Liver (tissue), 9 donors: Measurements from ENCODE around the gene LY6G6C. TPM values are rescaled to one million over a fixed set of nuclear protein-coding genes. Genes with fewer than 3 reads are reported as not detected.

Experiments
- DNase-seq: peaks from one replicate; pipeline ENCODE4 v3.0.0-alpha.2; 2017; ENCODE audit warnings: low spot score
- H3K27ac ChIP-seq, 2 donors: one replicate each; pipeline ENCODE4 v1.7.0; 2013; ENCODE audit warnings: inconsistent platforms in 2 of 2, low read length in 2 of 2, control low read depth in 1 of 2, low read depth in 1 of 2, mild to moderate bottlenecking in 1 of 2
- H3K27me3 ChIP-seq, 4 donors: one replicate each; pipeline versions ENCODE4 v1.6.1 to v1.7.0; 2013; ENCODE audit warnings: low read length in 3 of 4, inconsistent platforms in 1 of 4, mild to moderate bottlenecking in 1 of 4, moderate library complexity in 1 of 4; ENCODE audit not compliant: control insufficient read depth in 4 of 4, insufficient read depth in 4 of 4
- H3K36me3 ChIP-seq, 4 donors: one replicate each; pipeline versions ENCODE4 v1.6.1 to v1.7.0; 2013; ENCODE audit warnings: low read length in 3 of 4, mild to moderate bottlenecking in 3 of 4, low read depth in 1 of 4, moderate library complexity in 1 of 4; ENCODE audit not compliant: control insufficient read depth in 4 of 4, insufficient read depth in 3 of 4
- H3K4me1 ChIP-seq, 4 donors: one replicate each; pipeline versions ENCODE4 v1.6.1 to v1.7.0; 2013; ENCODE audit warnings: low read length in 3 of 4, mild to moderate bottlenecking in 3 of 4, moderate library complexity in 1 of 4; ENCODE audit not compliant: control insufficient read depth in 4 of 4, insufficient read depth in 4 of 4
- H3K4me3 ChIP-seq, 3 donors: one replicate each; pipeline versions ENCODE4 v1.6.1 to v1.7.0; 2013; ENCODE audit warnings: low read length in 3 of 3, control low read depth in 1 of 3, low read depth in 1 of 3, mild to moderate bottlenecking in 1 of 3
- H3K9ac ChIP-seq, 2 donors: one replicate each; pipeline ENCODE4 v1.7.0; 2013; ENCODE audit warnings: low read length in 2 of 2, mild to moderate bottlenecking in 2 of 2, moderate library complexity in 2 of 2, control low read depth in 1 of 2, low read depth in 1 of 2
- H3K9me3 ChIP-seq, 4 donors: one replicate each; pipeline versions ENCODE4 v1.6.1 to v1.7.0; 2013; ENCODE audit warnings: low read length in 3 of 4; ENCODE audit not compliant: control insufficient read depth in 4 of 4
- CTCF ChIP-seq: fragments of 150-350 bp; IDR thresholded peaks from 2 replicates; pipeline ENCODE4 v1.5.1; 2017; ENCODE audit warnings: improper control_type of control experiment, low read depth, low read length; ENCODE audit not compliant: missing input control
- EGR1 ChIP-seq, 2 donors: IDR thresholded peaks; 2 replicates each; pipeline ENCODE4 v1.6.1; 2016 to 2018; ENCODE audit warnings: antibody characterized with exemption in 2 of 2, low read depth in 2 of 2
- FOXA1 ChIP-seq: IDR thresholded peaks from 2 replicates; pipeline ENCODE4 v1.6.1; 2016; ENCODE audit warnings: antibody characterized with exemption
- FOXA2 ChIP-seq: IDR thresholded peaks from 2 replicates; pipeline ENCODE4 v1.6.1; 2016; ENCODE audit warnings: antibody characterized with exemption
- GABPA ChIP-seq, 2 donors: IDR thresholded peaks in 1 of 2; conservative IDR thresholded peaks in 1 of 2; 2 replicates each; pipeline ENCODE4 v1.6.1; 2016; ENCODE audit warnings: antibody characterized with exemption in 2 of 2, mild to moderate bottlenecking in 1 of 2, moderate library complexity in 1 of 2
- HNF4A ChIP-seq, 2 donors: conservative IDR thresholded peaks; 2 replicates each; pipeline ENCODE4 v1.6.1; 2016; ENCODE audit warnings: antibody characterized with exemption in 2 of 2, mild to moderate bottlenecking in 2 of 2
- JUND ChIP-seq, 2 donors: IDR thresholded peaks; 2 replicates each; pipeline ENCODE4 v1.6.1; 2016; ENCODE audit warnings: antibody characterized with exemption in 2 of 2
- MAX ChIP-seq: IDR thresholded peaks from 2 replicates; pipeline ENCODE4 v1.6.1; 2016; ENCODE audit warnings: antibody characterized with exemption
- NR2F2 ChIP-seq: IDR thresholded peaks from 2 replicates; pipeline ENCODE4 v1.6.1; 2016; ENCODE audit warnings: antibody characterized with exemption
- RAD21 ChIP-seq, 2 donors: IDR thresholded peaks; 2 replicates each; pipeline ENCODE4 v1.6.1; 2016; ENCODE audit warnings: antibody characterized with exemption in 2 of 2, mild to moderate bottlenecking in 2 of 2
- REST ChIP-seq: IDR thresholded peaks from 2 replicates; pipeline ENCODE4 v1.6.1; 2016; ENCODE audit warnings: antibody characterized with exemption, mild to moderate bottlenecking
- RXRA ChIP-seq, 2 donors: IDR thresholded peaks; 2 replicates each; pipeline ENCODE4 v1.6.1; 2017 to 2018; ENCODE audit warnings: antibody characterized with exemption in 2 of 2, mild to moderate bottlenecking in 1 of 2
- TAF1 ChIP-seq: conservative IDR thresholded peaks from 2 replicates; pipeline ENCODE4 v1.6.1; 2016; ENCODE audit warnings: antibody characterized with exemption, mild to moderate bottlenecking
- WGBS: extraction: QIAGEN DNeasy Blood & Tissue Kit; methylation state at CpG from one replicate; pipeline ENCODE4 v1.1.7; 2013; 5-methylcytosine and 5-hydroxymethylcytosine counted together
- polyA plus RNA-seq, 2 donors: library from polyadenylated mRNA; stranded (reverse) in 1 of 2; unstranded in 1 of 2; fragments of 200-250 nt in 1 of 2; fragments of >200 nt in 1 of 2; fragmentation: Nextera tagmentation in 1 of 2; extraction: Ambion mirVana in 1 of 2; gene quantifications; one replicate each; pipeline versions ENCODE4 v1.2.1 to v1.2.3, GENCODE V29; 2013 to 2015
- total RNA-seq, 2 donors: library from RNA; depleted of rRNA; stranded (reverse); fragments of >200 nt; gene quantifications; one replicate each; pipeline ENCODE4 v1.2.3, GENCODE V29; 2014
- TF ChIP-seq, protein P1 (sequence below): IDR thresholded peaks from 2 replicates; pipeline ENCODE4 v1.6.1; 2016; ENCODE audit warnings: antibody characterized with exemption
- TF ChIP-seq, protein P2 (sequence below): IDR thresholded peaks from 2 replicates; pipeline ENCODE4 v1.6.1; 2016; ENCODE audit warnings: antibody characterized with exemption
- donor health status: healthy.
- donor health status: healthy.
- donor health status: healthy.
- donor health status: healthy.
- donor health status: healthy.

Gene LY6G6C
- total and polyA plus RNA-seq, 4 donors: not detected

DNA sequence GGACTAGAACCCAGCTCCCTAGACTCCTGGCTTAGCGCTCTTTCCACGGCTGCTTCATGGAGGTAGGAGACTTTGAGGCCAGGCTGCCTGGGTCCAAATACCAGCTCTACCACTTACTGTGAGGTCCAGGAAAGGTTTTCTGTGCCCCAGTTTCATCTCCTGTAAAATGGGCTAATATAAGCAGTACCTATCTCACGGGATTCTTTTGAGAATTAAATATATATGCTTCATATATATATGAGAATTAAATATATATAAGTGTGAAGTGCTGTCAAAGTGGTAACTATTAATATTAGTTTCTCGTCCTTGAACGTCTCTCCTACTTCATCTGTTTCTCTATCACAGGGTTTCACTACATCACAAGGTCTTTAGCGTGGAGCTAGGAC is 30.5 kb downstream of the LY6G6C start:
- TF ChIP-seq RAD21 (IDR thresholded peaks at IDR 0.05) (no peak), NR2F2 (no peak), GABPA (IDR thresholded peaks at IDR 0.05 in 1 of 2, conservative IDR thresholded peaks at IDR 0.05 in 1 of 2) (no peak), FOXA1 (no peak), JUND (IDR thresholded peaks at IDR 0.05) (no peak), CTCF (no peak), RXRA (IDR thresholded peaks at IDR 0.05) (no peak), TAF1 (no peak), FOXA2 (no peak), MAX (no peak), REST (no peak), HNF4A (conservative IDR thresholded peaks at IDR 0.05) (no peak)
- TF ChIP-seq, protein P1, sequence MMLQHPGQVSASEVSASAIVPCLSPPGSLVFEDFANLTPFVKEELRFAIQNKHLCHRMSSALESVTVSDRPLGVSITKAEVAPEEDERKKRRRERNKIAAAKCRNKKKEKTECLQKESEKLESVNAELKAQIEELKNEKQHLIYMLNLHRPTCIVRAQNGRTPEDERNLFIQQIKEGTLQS: no peak
- no peak for DNase-seq
- H3K9ac ChIP-seq: no peak overlapping the region
- H3K4me1 ChIP-seq: no peaks in the 10 kb centered on the region
- H3K27me3 ChIP-seq: no peaks in the 10 kb centered on the region
- WGBS: 94% methylated on average over 6 of the region's 6 CpGs
- peaks cover 4 to 87% (median 64%) of the 10 kb centered on the region in 4 donors for H3K36me3 ChIP-seq
- H3K27ac ChIP-seq: no peak overlapping the region
- no peak overlapping the region for H3K4me3 ChIP-seq
- no peaks in the 10 kb centered on the region for H3K9me3 ChIP-seq

GRCh38 chr6:31690231-31691077 is 31.1 kb downstream of the LY6G6C start:
- H3K36me3 ChIP-seq: peaks cover 4 to 88% (median 65%) of the 10 kb centered on the region in 4 donors
- H3K4me1 ChIP-seq: no peaks in the 10 kb centered on the region
- no peak overlapping the region for H3K4me3 ChIP-seq
- no peak overlapping the region for H3K27ac ChIP-seq
- H3K9ac ChIP-seq: no peak overlapping the region
- WGBS: 70% methylated on average over 10 of the region's 10 CpGs
- H3K27me3 ChIP-seq: no peaks in the 10 kb centered on the region
- peak; percentile 54 for DNase-seq
- no peaks in the 10 kb centered on the region for H3K9me3 ChIP-seq
- TF ChIP-seq TAF1 (no peak), CTCF (no peak), FOXA2 (no peak), RXRA (IDR thresholded peaks at IDR 0.05) (no peak), GABPA (IDR thresholded peaks at IDR 0.05 in 1 of 2, conservative IDR thresholded peaks at IDR 0.05 in 1 of 2) (no peak), HNF4A (conservative IDR thresholded peaks at IDR 0.05) (no peak), MAX (no peak), EGR1 (IDR thresholded peaks at IDR 0.05; ENCODE audit: low read depth in 2 of 2) (no peak), RAD21 (IDR thresholded peaks at IDR 0.05) (no peak), JUND (IDR thresholded peaks at IDR 0.05) (no peak)
- TF ChIP-seq, protein P2, sequence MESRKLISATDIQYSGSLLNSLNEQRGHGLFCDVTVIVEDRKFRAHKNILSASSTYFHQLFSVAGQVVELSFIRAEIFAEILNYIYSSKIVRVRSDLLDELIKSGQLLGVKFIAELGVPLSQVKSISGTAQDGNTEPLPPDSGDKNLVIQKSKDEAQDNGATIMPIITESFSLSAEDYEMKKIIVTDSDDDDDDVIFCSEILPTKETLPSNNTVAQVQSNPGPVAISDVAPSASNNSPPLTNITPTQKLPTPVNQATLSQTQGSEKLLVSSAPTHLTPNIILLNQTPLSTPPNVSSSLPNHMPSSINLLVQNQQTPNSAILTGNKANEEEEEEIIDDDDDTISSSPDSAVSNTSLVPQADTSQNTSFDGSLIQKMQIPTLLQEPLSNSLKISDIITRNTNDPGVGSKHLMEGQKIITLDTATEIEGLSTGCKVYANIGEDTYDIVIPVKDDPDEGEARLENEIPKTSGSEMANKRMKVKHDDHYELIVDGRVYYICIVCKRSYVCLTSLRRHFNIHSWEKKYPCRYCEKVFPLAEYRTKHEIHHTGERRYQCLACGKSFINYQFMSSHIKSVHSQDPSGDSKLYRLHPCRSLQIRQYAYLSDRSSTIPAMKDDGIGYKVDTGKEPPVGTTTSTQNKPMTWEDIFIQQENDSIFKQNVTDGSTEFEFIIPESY: no peak
- TF ChIP-seq, protein P1: no peak
